Fibroblast of lung (primary cell): ENCODE data around the gene PMCH. TPM values are rescaled to one million over a fixed set of nuclear protein-coding genes. Genes with fewer than 3 reads are reported as not detected.

Experiments used
- DNase-seq, 2 donors: peaks; one replicate each; pipeline versions ENCODE4 v3.0.0 to v3.0.0-alpha.2; 2010; ENCODE audit warnings: low read depth in 2 of 2
- H2AFZ ChIP-seq: 2 replicates; pipeline ENCODE4 v1.5.1; 2012; ENCODE audit warnings: low read length, control low read depth, inconsistent platforms
- H3K27ac ChIP-seq: 2 replicates; pipeline ENCODE4 v1.5.1; 2011; ENCODE audit warnings: low read length, control low read depth; ENCODE audit not compliant: insufficient read depth
- H3K27me3 ChIP-seq: 2 replicates; pipeline ENCODE4 v1.5.1; 2011; ENCODE audit warnings: mild to moderate bottlenecking, low read length; ENCODE audit not compliant: control insufficient read depth, insufficient read depth
- H3K36me3 ChIP-seq: 2 replicates; pipeline ENCODE4 v1.5.1; 2011; ENCODE audit warnings: low read length; ENCODE audit not compliant: control insufficient read depth, insufficient read depth
- H3K4me1 ChIP-seq: 2 replicates; pipeline ENCODE4 v1.5.1; 2011; ENCODE audit warnings: low read length; ENCODE audit not compliant: control insufficient read depth, insufficient read depth; ENCODE audit errors: extremely low read depth
- H3K4me2 ChIP-seq: 2 replicates; pipeline ENCODE4 v1.5.1; 2011; ENCODE audit warnings: low read length, control low read depth; ENCODE audit not compliant: insufficient read depth; ENCODE audit errors: extremely low read depth
- H3K4me3 ChIP-seq, 4 experiments: fragments of 200-600 bp in 1 of 4; sonication (generic) in 1 of 4; replicated peaks in 1 of 4; 2 replicates each; pipeline ENCODE4 v1.5.1; 2011 to 2016; ENCODE audit warnings: low read length in 4 of 4, low read depth in 3 of 4, mild to moderate bottlenecking in 3 of 4, control low read depth in 2 of 4, inconsistent platforms in 1 of 4, mixed read lengths in 1 of 4; ENCODE audit not compliant: insufficient read depth in 1 of 4; ENCODE audit errors: control extremely low read depth in 1 of 4
- H3K79me2 ChIP-seq: 2 replicates; pipeline ENCODE4 v1.5.1; 2012; ENCODE audit warnings: mild to moderate bottlenecking, low read length, inconsistent platforms; ENCODE audit not compliant: control insufficient read depth, insufficient read depth
- H3K9ac ChIP-seq: 2 replicates; pipeline ENCODE4 v1.5.1; 2011; ENCODE audit warnings: mild to moderate bottlenecking, low read length, control low read depth; ENCODE audit not compliant: insufficient read depth
- H3K9me3 ChIP-seq: 2 replicates; pipeline ENCODE4 v1.5.1; 2012; ENCODE audit warnings: low read depth, low read length; ENCODE audit not compliant: control insufficient read depth, insufficient read depth
- H4K20me1 ChIP-seq: 2 replicates; pipeline ENCODE4 v1.5.1; 2011; ENCODE audit warnings: low read length; ENCODE audit not compliant: control insufficient read depth, insufficient read depth; ENCODE audit errors: extremely low read depth
- CTCF ChIP-seq, 2 donors: IDR thresholded peaks in 1 of 2; conservative IDR thresholded peaks in 1 of 2; 1 replicate in 1 of 2; 2 replicates in 1 of 2; pipeline ENCODE4 v1.5.1; 2011 to 2012; ENCODE audit warnings: low read length in 2 of 2, control low read depth in 1 of 2, inconsistent platforms in 1 of 2, low read depth in 1 of 2, mild to moderate bottlenecking in 1 of 2
- EZH2 ChIP-seq: IDR thresholded peaks from 2 replicates; pipeline ENCODE4 v1.5.1; 2012; ENCODE audit warnings: low read length, control low read depth, mild to moderate bottlenecking; ENCODE audit errors: missing control alignments
- polyA plus RNA-seq, 2 donors: library from polyadenylated mRNA; depleted of rRNA in 1 of 2; stranded (reverse) in 1 of 2; unstranded in 1 of 2; fragments of >200 nt; gene quantifications; 2 replicates each; pipeline ENCODE4 v1.2.1, GENCODE V29; 2011 to 2012; ENCODE audit warnings: missing spikeins in 1 of 2
- total RNA-seq: library from RNA; depleted of rRNA; stranded (reverse); fragments of >200 nt; gene quantifications from 2 replicates; pipeline ENCODE4 v1.2.1, GENCODE V29; 2014

The PMCH gene
- total and polyA plus RNA-seq, 2 donors (not counting 1 experiment from before 2014, with no cell fraction given) = not detected

- TF ChIP-seq CTCF (conservative IDR thresholded peaks at IDR 0.05 in 1 of 2, IDR thresholded peaks at IDR 0.05 in 1 of 2; ENCODE audit: low read depth in 1 of 2, low read length in 2 of 2) (no peak), EZH2 (no peak)
- Histone ChIP-seq H3K4me3 (no peak overlapping the region), H4K20me1 (no peaks in the 10 kb centered on the region), H3K9ac (no peak overlapping the region), H3K27me3 (no peaks in the 10 kb centered on the region), H3K36me3 (no peaks in the 10 kb centered on the region), H3K27ac (no peak overlapping the region), H3K4me1 (no peaks in the 10 kb centered on the region), H3K9me3 (no peaks in the 10 kb centered on the region), H3K79me2 (no peaks in the 10 kb centered on the region), H3K4me2 (no peak overlapping the region), H2AFZ (no peak overlapping the region)
- DNase-seq = no peak
Measured at GRCh38 chr12:102182635-102183034, 15.0 kb downstream of the PMCH start.

- H3K9ac ChIP-seq = no peak overlapping the region
- no peak overlapping the region for H2AFZ ChIP-seq
- no peaks in the 10 kb centered on the region for H3K9me3 ChIP-seq
Measured at GRCh38 chr12:102174761-102175160, 22.9 kb downstream of the PMCH start.

GRCh38 chr12:102174117-102174516 is 23.5 kb downstream of the PMCH start:
- H3K4me2 ChIP-seq = no peak overlapping the region
- no peak overlapping the region for H2AFZ ChIP-seq
- H3K27ac ChIP-seq = no peak overlapping the region
- no peak for TF ChIP-seq EZH2
- no peak for TF ChIP-seq CTCF (conservative IDR thresholded peaks at IDR 0.05 in 1 of 2, IDR thresholded peaks at IDR 0.05 in 1 of 2; ENCODE audit: low read depth in 1 of 2, low read length in 2 of 2)
- H3K9ac ChIP-seq = no peak overlapping the region
- no peaks in the 10 kb centered on the region for H3K4me1 ChIP-seq
- H3K27me3 ChIP-seq = no peaks in the 10 kb centered on the region
- no peak for DNase-seq
- no peaks in the 10 kb centered on the region for H3K36me3 ChIP-seq
- no peaks in the 10 kb centered on the region for H3K9me3 ChIP-seq
- no peaks in the 10 kb centered on the region for H4K20me1 ChIP-seq
- H3K79me2 ChIP-seq = no peaks in the 10 kb centered on the region
- H3K4me3 ChIP-seq = no peak overlapping the region

More at GRCh38 chr12:102174761-102175160, 22.9 kb downstream of the PMCH start:
- no peaks in the 10 kb centered on the region for H3K4me1 ChIP-seq
- H3K4me3 ChIP-seq = no peak overlapping the region
- no peaks in the 10 kb centered on the region for H3K36me3 ChIP-seq
- H3K79me2 ChIP-seq = no peaks in the 10 kb centered on the region
- no peak overlapping the region for H3K27ac ChIP-seq
- H3K27me3 ChIP-seq = no peaks in the 10 kb centered on the region
- no peak for DNase-seq
- H4K20me1 ChIP-seq = no peaks in the 10 kb centered on the region
- TF ChIP-seq CTCF (conservative IDR thresholded peaks at IDR 0.05 in 1 of 2, IDR thresholded peaks at IDR 0.05 in 1 of 2; ENCODE audit: low read depth in 1 of 2, low read length in 2 of 2) (no peak), EZH2 (no peak)
- no peak overlapping the region for H3K4me2 ChIP-seq
